Suprapubic skin (tissue), 4 donors: ENCODE measurements around the gene TOP1. TPM values are rescaled to one million over a fixed set of nuclear protein-coding genes. Genes with fewer than 3 reads are reported as not detected.

Source experiments
- DNase-seq, 2 donors: peaks; one replicate each; pipeline ENCODE4 v3.0.0-alpha.2; 2019; ENCODE audit warnings: low spot score in 2 of 2
- H3K27ac ChIP-seq: fragments of 200-600 bp; sonication (generic); one replicate; pipeline ENCODE4 v1.5.1; 2019
- H3K27me3 ChIP-seq: fragments of 200-600 bp; sonication (generic); one replicate; pipeline ENCODE4 v1.5.1; 2019
- H3K36me3 ChIP-seq: fragments of 200-600 bp; sonication (generic); one replicate; pipeline ENCODE4 v1.5.1; 2019
- H3K4me1 ChIP-seq: fragments of 200-600 bp; sonication (generic); one replicate; pipeline ENCODE4 v1.5.1; 2019
- H3K4me3 ChIP-seq: fragments of 200-600 bp; sonication (generic); one replicate; pipeline ENCODE4 v1.5.1; 2019; ENCODE audit warnings: mild to moderate bottlenecking
- H3K9me3 ChIP-seq: fragments of 200-600 bp; sonication (generic); one replicate; pipeline ENCODE4 v1.5.1; 2019
- EP300 ChIP-seq: sonication (generic); formaldehyde crosslinking; IDR thresholded peaks from one replicate; pipeline ENCODE4 v1.6.1; 2017; ENCODE audit warnings: antibody characterized with exemption
- POLR2A ChIP-seq, 2 donors: fragments of 450-650 bp; IDR thresholded peaks; one replicate each; pipeline ENCODE4 v1.6.1; 2017; ENCODE audit warnings: antibody characterized with exemption in 2 of 2, mild to moderate bottlenecking in 2 of 2, moderate library complexity in 2 of 2
- POLR2AphosphoS5 ChIP-seq, 3 donors: sonication (generic); formaldehyde crosslinking; IDR thresholded peaks; one replicate each; pipeline ENCODE4 v1.6.1; 2017; ENCODE audit warnings: antibody characterized with exemption in 3 of 3
- WGBS: methylation state at CpG from one replicate; pipeline ENCODE4 v1.1.5; 2018; 5-methylcytosine and 5-hydroxymethylcytosine counted together
- total RNA-seq, 4 donors: library from RNA; depleted of rRNA; stranded (reverse); fragments of >200 nt; gene quantifications; one replicate each; pipeline ENCODE4 v1.1.0, GENCODE V29; 2016
- TF ChIP-seq, protein P1 (sequence below), 2 donors: fragments of 200-600 bp in 1 of 2; fragments of 450-650 bp in 1 of 2; sonication (generic) in 1 of 2; IDR thresholded peaks; one replicate each; pipeline ENCODE4 v1.5.1; 2016 to 2019; ENCODE audit warnings: antibody characterized with exemption in 2 of 2, mild to moderate bottlenecking in 1 of 2, moderate library complexity in 1 of 2

Gene TOP1
- total RNA-seq, 4 donors from 2014 or later: 25.8 to 32.6 (median 32.0) TPM

DNA sequence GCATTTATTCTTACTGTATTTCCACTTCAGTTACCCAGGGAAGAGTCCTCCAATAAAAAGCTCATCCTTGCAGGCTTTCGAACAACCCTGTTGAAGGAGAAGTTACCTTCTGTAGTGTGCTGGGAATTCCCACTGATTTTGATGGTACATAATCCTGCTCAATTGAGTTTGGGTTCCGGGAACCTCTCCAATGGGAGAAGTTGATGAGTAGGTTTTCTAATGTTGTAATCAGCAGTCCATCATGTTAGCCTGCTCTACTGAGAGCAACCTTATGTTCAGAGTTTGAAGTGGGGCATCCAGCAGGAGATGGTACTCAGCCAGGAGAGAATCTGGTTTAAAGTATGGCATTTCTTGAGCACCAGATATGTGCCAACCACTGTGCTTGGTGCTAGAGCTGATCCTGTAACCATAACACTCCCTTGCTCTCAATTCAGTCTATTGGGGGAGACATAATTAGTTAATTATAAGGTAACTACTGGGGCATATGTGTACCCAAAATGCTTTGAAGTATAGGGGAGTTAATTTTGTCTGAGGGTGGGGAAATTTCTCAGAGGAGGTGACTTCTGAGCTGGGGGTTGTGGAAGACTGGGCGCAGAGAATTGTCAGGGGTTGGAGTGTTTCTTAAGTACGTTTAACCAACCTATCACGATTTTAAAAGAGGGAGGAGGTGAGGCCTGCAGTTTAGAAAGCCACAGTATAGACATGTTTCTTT lies 2.1 kb downstream of the TOP1 start:
- Histone ChIP-seq H3K9me3 (no peaks in the 10 kb centered on the region), H3K27me3 (no peaks in the 10 kb centered on the region), H3K4me1 (peaks cover 54% of the 10 kb centered on the region), H3K36me3 (no peaks in the 10 kb centered on the region), H3K27ac (no peak overlapping the region), H3K4me3 (peak overlapping the region; percentile 71)
- no peak for DNase-seq
- no peak for TF ChIP-seq POLR2A (IDR thresholded peaks at IDR 0.05)
- no peak for TF ChIP-seq POLR2AphosphoS5 (IDR thresholded peaks at IDR 0.05)
- TF ChIP-seq EP300: no peak
- TF ChIP-seq, protein P1, sequence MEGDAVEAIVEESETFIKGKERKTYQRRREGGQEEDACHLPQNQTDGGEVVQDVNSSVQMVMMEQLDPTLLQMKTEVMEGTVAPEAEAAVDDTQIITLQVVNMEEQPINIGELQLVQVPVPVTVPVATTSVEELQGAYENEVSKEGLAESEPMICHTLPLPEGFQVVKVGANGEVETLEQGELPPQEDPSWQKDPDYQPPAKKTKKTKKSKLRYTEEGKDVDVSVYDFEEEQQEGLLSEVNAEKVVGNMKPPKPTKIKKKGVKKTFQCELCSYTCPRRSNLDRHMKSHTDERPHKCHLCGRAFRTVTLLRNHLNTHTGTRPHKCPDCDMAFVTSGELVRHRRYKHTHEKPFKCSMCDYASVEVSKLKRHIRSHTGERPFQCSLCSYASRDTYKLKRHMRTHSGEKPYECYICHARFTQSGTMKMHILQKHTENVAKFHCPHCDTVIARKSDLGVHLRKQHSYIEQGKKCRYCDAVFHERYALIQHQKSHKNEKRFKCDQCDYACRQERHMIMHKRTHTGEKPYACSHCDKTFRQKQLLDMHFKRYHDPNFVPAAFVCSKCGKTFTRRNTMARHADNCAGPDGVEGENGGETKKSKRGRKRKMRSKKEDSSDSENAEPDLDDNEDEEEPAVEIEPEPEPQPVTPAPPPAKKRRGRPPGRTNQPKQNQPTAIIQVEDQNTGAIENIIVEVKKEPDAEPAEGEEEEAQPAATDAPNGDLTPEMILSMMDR (IDR thresholded peaks at IDR 0.05): no peak
- 49% methylated on average over 5 of the region's 5 CpGs for WGBS

DNA sequence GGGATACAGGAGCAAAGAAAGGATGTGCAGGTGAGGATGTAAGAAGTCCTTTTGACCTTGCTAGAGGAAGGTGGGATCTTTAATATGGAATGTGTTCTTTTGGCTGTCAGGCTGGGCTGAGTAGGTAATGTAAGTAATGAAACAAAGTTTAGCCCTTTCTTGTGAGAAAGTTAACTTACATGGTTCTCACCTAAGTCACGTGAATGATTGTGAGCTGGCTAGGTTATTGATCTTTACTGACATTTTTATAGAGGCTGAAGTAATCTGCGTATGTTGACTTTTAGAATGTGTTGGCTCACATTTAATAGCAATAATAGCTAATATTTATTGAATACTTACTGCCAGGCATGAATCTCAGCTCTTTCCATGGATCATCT lies 2.6 kb downstream of the TOP1 start:
- Histone ChIP-seq H3K27ac (no peak overlapping the region), H3K4me1 (peaks cover 54% of the 10 kb centered on the region), H3K36me3 (no peaks in the 10 kb centered on the region), H3K27me3 (no peaks in the 10 kb centered on the region), H3K4me3 (peak overlapping the region; percentile 71), H3K9me3 (no peaks in the 10 kb centered on the region)
- WGBS: 94% methylated on average over 2 of the region's 2 CpGs
- DNase-seq: no peak
- TF ChIP-seq POLR2A (IDR thresholded peaks at IDR 0.05) (no peak), EP300 (no peak), POLR2AphosphoS5 (IDR thresholded peaks at IDR 0.05) (no peak)
- TF ChIP-seq, protein P1 (IDR thresholded peaks at IDR 0.05): no peak

DNA sequence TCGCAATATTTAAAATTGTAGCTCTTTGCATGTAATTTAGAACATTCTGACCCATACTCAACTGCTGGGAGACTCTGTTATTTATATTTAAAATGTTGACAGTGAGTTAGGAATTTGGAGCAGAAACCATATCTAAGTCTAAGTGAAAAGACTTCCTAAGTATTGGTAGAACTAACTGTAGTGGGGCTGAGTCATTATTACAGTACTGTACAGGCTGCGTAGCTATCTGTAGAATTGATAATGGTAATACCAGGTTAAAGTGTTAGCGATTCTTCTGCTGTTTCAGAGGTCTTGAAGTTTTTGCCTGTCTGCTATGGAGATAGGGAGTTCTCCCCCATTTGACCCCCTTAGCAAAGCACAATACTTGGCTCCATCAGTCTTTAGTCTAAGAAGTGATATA lies 3.6 kb downstream of the TOP1 start:
- Histone ChIP-seq H3K27ac (no peak overlapping the region), H3K36me3 (no peaks in the 10 kb centered on the region), H3K4me3 (no peak overlapping the region), H3K9me3 (no peaks in the 10 kb centered on the region), H3K27me3 (no peaks in the 10 kb centered on the region), H3K4me1 (peaks cover 54% of the 10 kb centered on the region)
- TF ChIP-seq POLR2A (IDR thresholded peaks at IDR 0.05): no peak
- TF ChIP-seq, protein P1 (IDR thresholded peaks at IDR 0.05): no peak
- TF ChIP-seq EP300: no peak
- TF ChIP-seq POLR2AphosphoS5 (IDR thresholded peaks at IDR 0.05): no peak
- no peak for DNase-seq
- 93% methylated on average over 3 of the region's 3 CpGs for WGBS

DNA sequence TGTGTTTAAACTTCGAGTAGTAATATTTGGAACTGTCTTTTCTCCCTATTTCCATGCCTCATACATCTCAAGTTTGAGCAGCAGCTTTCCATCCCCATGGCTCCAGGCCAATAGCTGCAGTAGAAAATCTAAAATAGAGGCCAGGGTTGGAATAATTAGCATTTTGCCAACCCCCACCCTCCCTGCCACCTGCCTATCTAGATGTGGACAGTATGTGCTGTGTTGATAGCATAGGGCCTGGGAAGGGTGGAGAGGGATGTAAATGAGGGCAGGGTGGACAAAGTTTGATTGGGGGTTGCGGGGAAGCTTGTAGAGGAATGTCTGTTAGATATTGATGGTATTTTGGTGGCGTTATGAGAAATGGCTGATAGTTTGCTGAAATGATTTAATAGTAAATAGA lies 5.6 kb downstream of the TOP1 start:
- peaks cover 45% of the 10 kb centered on the region for H3K4me1 ChIP-seq
- H3K27me3 ChIP-seq: no peaks in the 10 kb centered on the region
- no peaks in the 10 kb centered on the region for H3K36me3 ChIP-seq
- 80% methylated on average over 3 of the region's 3 CpGs for WGBS
- H3K4me3 ChIP-seq: no peak overlapping the region
- TF ChIP-seq POLR2AphosphoS5 (IDR thresholded peaks at IDR 0.05) (no peak), EP300 (no peak), POLR2A (IDR thresholded peaks at IDR 0.05) (no peak)
- TF ChIP-seq, protein P1 (IDR thresholded peaks at IDR 0.05): no peak
- H3K27ac ChIP-seq: no peak overlapping the region
- no peak for DNase-seq
- no peaks in the 10 kb centered on the region for H3K9me3 ChIP-seq

DNA sequence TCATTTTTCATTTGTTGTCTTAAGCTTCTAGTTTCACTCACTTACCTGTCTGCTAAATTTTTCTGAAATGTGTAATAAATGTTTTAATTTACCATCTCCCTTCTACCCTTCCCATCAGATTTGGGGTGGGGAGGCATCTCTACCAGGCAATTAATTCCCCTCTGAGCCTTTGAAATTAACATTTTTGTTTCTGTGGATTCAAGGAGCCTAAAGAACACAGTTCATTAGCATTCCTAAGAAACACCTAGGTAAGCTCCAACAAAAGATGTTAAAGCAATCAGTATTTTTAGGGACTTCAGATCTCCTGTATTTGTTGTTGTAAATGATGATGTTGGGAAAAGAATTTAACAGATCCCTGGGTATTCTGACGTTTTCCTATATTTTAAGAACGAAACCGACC lies 6.6 kb downstream of the TOP1 start:
- H3K27me3 ChIP-seq: no peaks in the 10 kb centered on the region
- H3K27ac ChIP-seq: no peak overlapping the region
- no peak for DNase-seq
- H3K36me3 ChIP-seq: no peaks in the 10 kb centered on the region
- WGBS: 90% methylated on average over 3 of the region's 3 CpGs
- H3K9me3 ChIP-seq: no peaks in the 10 kb centered on the region
- peaks cover 40% of the 10 kb centered on the region for H3K4me1 ChIP-seq
- TF ChIP-seq POLR2AphosphoS5 (IDR thresholded peaks at IDR 0.05) (no peak), EP300 (no peak), POLR2A (IDR thresholded peaks at IDR 0.05) (no peak)
- TF ChIP-seq, protein P1 (IDR thresholded peaks at IDR 0.05): no peak
- no peak overlapping the region for H3K4me3 ChIP-seq
